Esophagus squamous epithelium (tissue), 5 donors: Measurements from ENCODE around the gene OBSL1. TPM values are rescaled to one million over a fixed set of nuclear protein-coding genes. Genes with fewer than 3 reads are reported as not detected.

Experiments
- DNase-seq: peaks from one replicate; lab custom pipeline; 2025; lab: John Stamatoyannopoulos, UW
- H3K27ac ChIP-seq, 4 donors: fragments of 200-600 bp; sonication (generic); one replicate each; pipeline ENCODE4 v1.5.1; 2016 to 2019; ENCODE audit warnings: mild to moderate bottlenecking in 1 of 4
- H3K27me3 ChIP-seq, 4 donors: fragments of 200-600 bp; sonication (generic); 1 replicate in 3 of 4; 2 replicates in 1 of 4; pipeline versions ENCODE4 v1.5.1 to v1.6.0; 2017 to 2021; ENCODE audit warnings: antibody characterized with exemption in 1 of 4
- H3K36me3 ChIP-seq, 3 donors: fragments of 200-600 bp; sonication (generic); one replicate each; pipeline ENCODE4 v1.5.1; 2016 to 2019
- H3K4me1 ChIP-seq, 3 donors: fragments of 200-600 bp; sonication (generic); one replicate each; pipeline ENCODE4 v1.5.1; 2017 to 2019
- H3K4me3 ChIP-seq, 4 donors: fragments of 200-600 bp; sonication (generic); 1 replicate in 3 of 4; 2 replicates in 1 of 4; pipeline ENCODE4 v1.5.1; 2016 to 2019; ENCODE audit warnings: mild to moderate bottlenecking in 2 of 4, moderate library complexity in 1 of 4
- H3K9me3 ChIP-seq, 3 donors: fragments of 200-600 bp; sonication (generic); one replicate each; pipeline ENCODE4 v1.5.1; 2016 to 2019
- POLR2A ChIP-seq, 4 donors: fragments of 450-650 bp; IDR thresholded peaks; one replicate each; pipeline ENCODE4 v1.6.1; 2017; ENCODE audit warnings: antibody characterized with exemption in 4 of 4, mild to moderate bottlenecking in 4 of 4, moderate library complexity in 3 of 4
- whole genome bisulfite sequencing, 2 donors: methylation state at CpG; one replicate each; pipeline ENCODE4 v1.1.5; 2018; 5-methylcytosine and 5-hydroxymethylcytosine counted together
- intact Hi-C: fragments of 100-400 bp; cut with DNase I; formaldehyde crosslinking; loops from one replicate; pipeline ENCODE4 v1.15.0; 2022
- total RNA-seq, 4 donors: library from RNA; depleted of rRNA; stranded (reverse); fragments of >200 nt; gene quantifications; one replicate each; pipeline ENCODE4 v1.1.0, GENCODE V29; 2016
- TF ChIP-seq, protein P1 (sequence below), 6 experiments: fragments of 450-650 bp in 4 of 6; fragments of 200-600 bp in 2 of 6; sonication (generic) in 2 of 6; IDR thresholded peaks; one replicate each; pipeline ENCODE4 v1.5.1; 2016 to 2019; ENCODE audit warnings: antibody characterized with exemption in 6 of 6, mild to moderate bottlenecking in 4 of 6, moderate library complexity in 4 of 6
- donor health status: DM: yes; HTN: yes; CAD: no.

OBSL1 gene
- total RNA-seq, 4 donors from 2014 or later: 7.0 to 38.9 (median 16.0) TPM

DNA sequence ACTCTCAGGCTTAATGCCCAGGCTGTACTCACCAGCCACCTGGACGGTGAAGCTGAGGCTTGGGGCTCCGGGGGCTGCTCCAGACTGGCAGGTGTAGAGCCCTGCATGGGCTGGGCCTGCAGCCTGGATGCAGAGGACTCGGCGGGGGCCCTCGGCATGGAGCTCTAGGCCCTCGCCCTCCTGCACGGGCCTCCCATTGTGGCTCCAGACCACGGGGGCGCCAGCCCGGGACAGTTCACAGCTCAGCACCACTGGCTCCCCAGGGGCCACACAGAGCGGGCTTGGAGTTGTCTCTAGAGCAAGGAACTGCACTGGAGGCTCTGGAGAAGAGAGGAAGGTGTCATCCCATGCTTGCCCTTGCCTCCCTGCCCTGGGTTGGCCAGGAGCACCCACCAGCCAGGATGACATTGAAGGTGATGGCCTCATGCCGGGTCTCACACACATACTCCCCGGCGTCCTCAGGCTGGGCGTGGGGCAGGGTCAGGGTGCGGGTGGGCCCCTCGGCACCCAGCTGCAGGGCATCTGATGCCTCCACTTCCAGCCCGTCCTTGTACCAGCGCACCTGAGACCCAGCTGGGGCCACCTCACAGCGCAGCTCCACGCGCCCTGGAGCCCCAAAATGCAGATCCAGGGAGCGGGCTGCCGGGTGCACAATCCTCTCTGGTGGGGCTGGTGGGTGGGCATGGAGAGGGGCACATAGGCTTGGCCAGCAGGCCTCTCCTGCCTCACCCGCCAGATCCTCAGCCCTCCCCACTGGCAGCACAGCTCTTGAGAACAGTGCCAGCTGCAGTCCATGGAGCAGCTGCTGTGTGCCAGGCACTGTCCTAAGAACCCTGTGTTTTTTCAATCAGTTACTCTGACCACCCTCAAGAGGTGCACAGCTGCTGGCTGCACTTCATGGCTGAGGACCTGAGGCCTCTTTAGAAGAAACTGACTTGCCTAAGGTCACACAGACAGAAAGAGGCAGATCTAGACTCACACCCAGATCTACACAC lies 13.3 kb downstream of the OBSL1 start:
- intact Hi-C loops: no loop called here
- Histone ChIP-seq H3K27me3 (peaks cover 0 to 16% (median 2%) of the 10 kb centered on the region in 4 donors), H3K27ac (no peak overlapping the region), H3K4me1 (peaks cover 2 to 12% (median 5%) of the 10 kb centered on the region in 3 donors), H3K9me3 (no peaks in the 10 kb centered on the region), H3K4me3 (no peak overlapping the region), H3K36me3 (peaks cover 0 to 18% (median 0%) of the 10 kb centered on the region in 3 donors)
- no peak for DNase-seq
- TF ChIP-seq, protein P1, sequence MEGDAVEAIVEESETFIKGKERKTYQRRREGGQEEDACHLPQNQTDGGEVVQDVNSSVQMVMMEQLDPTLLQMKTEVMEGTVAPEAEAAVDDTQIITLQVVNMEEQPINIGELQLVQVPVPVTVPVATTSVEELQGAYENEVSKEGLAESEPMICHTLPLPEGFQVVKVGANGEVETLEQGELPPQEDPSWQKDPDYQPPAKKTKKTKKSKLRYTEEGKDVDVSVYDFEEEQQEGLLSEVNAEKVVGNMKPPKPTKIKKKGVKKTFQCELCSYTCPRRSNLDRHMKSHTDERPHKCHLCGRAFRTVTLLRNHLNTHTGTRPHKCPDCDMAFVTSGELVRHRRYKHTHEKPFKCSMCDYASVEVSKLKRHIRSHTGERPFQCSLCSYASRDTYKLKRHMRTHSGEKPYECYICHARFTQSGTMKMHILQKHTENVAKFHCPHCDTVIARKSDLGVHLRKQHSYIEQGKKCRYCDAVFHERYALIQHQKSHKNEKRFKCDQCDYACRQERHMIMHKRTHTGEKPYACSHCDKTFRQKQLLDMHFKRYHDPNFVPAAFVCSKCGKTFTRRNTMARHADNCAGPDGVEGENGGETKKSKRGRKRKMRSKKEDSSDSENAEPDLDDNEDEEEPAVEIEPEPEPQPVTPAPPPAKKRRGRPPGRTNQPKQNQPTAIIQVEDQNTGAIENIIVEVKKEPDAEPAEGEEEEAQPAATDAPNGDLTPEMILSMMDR (IDR thresholded peaks at IDR 0.05): no peak
- no peak for TF ChIP-seq POLR2A (IDR thresholded peaks at IDR 0.05)
- WGBS, 2 donors: 95% methylated on average over 6 of the region's 25 CpGs; no CpG with 5 or more reads in 1 of the 2 donors

- H3K9me3 ChIP-seq: no peaks in the 10 kb centered on the region
- TF ChIP-seq POLR2A (IDR thresholded peaks at IDR 0.05): no peak
- TF ChIP-seq, protein P1 (IDR thresholded peaks at IDR 0.05): no peak
- H3K36me3 ChIP-seq: peaks cover 0 to 11% (median 0%) of the 10 kb centered on the region in 3 donors
- no peak overlapping the region for H3K4me3 ChIP-seq
- H3K4me1 ChIP-seq: peaks cover 6 to 20% (median 10%) of the 10 kb centered on the region in 3 donors
- intact Hi-C loops: no loop called here
- H3K27me3 ChIP-seq: peaks cover 0 to 23% (median 3%) of the 10 kb centered on the region in 4 donors
- DNase-seq: no peak
- no peak overlapping the region for H3K27ac ChIP-seq
- 90 to 97% methylated on average over 7 to 8 of the region's 21 CpGs for WGBS, 2 donors
Measured at GRCh38 chr2:219557320-219557719, 14.0 kb downstream of the OBSL1 start.

DNA sequence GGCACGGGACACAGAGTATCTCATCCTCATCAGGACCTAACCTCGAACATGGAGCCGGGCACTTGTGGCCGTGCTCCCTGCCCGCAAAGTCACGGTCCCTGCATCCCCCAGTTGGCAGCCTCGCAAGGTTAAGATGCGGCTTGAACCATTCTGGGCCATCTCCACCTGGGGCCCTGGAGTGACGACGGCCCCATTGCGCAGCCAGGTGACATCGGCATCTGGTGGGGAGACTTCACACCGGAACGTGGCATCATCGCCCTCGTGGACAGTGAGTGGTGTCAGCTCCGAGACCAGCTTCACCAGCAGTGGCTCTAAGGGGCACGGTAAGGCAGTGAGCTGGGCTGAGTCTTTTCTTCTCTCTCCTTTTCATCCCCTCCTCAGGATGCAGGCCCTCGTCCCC lies 14.9 kb downstream of the OBSL1 start:
- Histone ChIP-seq H3K27me3 (peaks cover 0 to 32% (median 3%) of the 10 kb centered on the region in 4 donors), H3K4me3 (no peak overlapping the region), H3K27ac (no peak overlapping the region), H3K4me1 (peaks cover 14 to 29% (median 18%) of the 10 kb centered on the region in 3 donors), H3K9me3 (no peaks in the 10 kb centered on the region), H3K36me3 (peaks cover 0 to 4% (median 0%) of the 10 kb centered on the region in 3 donors)
- intact Hi-C loops: no loop called here
- DNase-seq: no peak
- 85% methylated on average over 18 of the region's 19 CpGs; no CpG with 5 or more reads in 1 of the 2 donors for WGBS, 2 donors
- TF ChIP-seq, protein P1 (IDR thresholded peaks at IDR 0.05): no peak
- TF ChIP-seq POLR2A (IDR thresholded peaks at IDR 0.05): no peak

DNA sequence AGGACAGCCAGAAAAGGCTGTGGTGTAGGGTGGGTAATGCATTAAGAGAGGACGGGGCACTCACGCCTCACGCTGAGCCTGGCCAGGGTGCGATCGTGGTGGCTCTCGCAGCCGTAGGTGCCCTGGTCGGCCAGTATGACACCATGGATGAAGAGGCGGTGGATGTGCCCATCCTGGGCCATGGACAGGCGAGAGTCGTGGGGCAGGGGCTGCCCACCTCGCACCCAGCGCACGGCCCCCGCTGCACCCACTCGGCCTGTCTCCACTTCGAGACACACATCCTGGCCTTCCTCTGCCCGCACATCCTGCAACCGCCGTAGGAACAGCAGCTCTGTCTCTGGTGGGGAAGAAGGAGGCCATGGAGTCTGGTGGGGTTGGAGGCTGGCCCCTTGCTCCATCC lies 15.4 kb downstream of the OBSL1 start:
- Histone ChIP-seq H3K27ac (no peak overlapping the region), H3K27me3 (peaks cover 0 to 37% (median 3%) of the 10 kb centered on the region in 4 donors), H3K36me3 (peaks cover 0 to 4% (median 0%) of the 10 kb centered on the region in 3 donors), H3K9me3 (no peaks in the 10 kb centered on the region), H3K4me1 (peaks cover 17 to 32% (median 18%) of the 10 kb centered on the region in 3 donors), H3K4me3 (no peak overlapping the region)
- DNase-seq: no peak
- TF ChIP-seq POLR2A (IDR thresholded peaks at IDR 0.05): no peak
- TF ChIP-seq, protein P1 (IDR thresholded peaks at IDR 0.05): no peak
- intact Hi-C loops: no loop called here
- WGBS, 2 donors: 91 to 96% methylated on average over 9 to 20 of the region's 20 CpGs

DNA sequence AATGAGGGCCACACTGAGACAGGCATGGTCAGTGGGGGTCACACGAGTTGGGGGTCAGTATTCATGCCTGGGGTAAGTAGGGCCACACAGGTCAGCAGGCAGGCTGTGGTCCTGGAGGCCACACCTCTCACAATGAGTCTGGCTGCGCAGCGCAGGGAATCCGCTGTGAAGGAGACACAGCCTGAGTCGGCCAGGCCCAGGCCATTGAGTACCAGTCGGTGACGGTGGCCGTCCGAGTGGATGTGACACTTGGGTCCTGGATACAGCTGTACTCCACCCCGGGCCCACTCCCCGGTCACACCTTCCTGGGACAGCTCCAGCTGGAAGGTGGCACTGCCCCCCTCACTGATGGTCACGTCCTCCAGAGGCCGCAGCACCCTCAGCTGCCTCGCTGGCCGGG lies 17.0 kb downstream of the OBSL1 start:
- H3K4me1 ChIP-seq: peaks cover 17 to 25% (median 18%) of the 10 kb centered on the region in 3 donors
- TF ChIP-seq POLR2A (IDR thresholded peaks at IDR 0.05): no peak
- TF ChIP-seq, protein P1 (IDR thresholded peaks at IDR 0.05): no peak
- H3K4me3 ChIP-seq: no peak overlapping the region
- no peaks in the 10 kb centered on the region for H3K9me3 ChIP-seq
- intact Hi-C loops: no loop called here
- no peak overlapping the region for H3K27ac ChIP-seq
- H3K36me3 ChIP-seq: peaks cover 0 to 4% (median 0%) of the 10 kb centered on the region in 3 donors
- 87 to 94% methylated on average over 6 to 7 of the region's 15 CpGs for WGBS, 2 donors
- peaks cover 0 to 52% (median 3%) of the 10 kb centered on the region in 4 donors for H3K27me3 ChIP-seq
- DNase-seq: no peak
